Transverse colon (tissue), 4 donors: ENCODE data around the gene POLK.
"Not testable (repeated sequence)": the region's sequence is repeated elsewhere in the genome, so short reads cannot be mapped to it uniquely, and the experiment has no call there.

Experiments
- POLR2A ChIP-seq: fragments of 450-650 bp; IDR thresholded peaks from one replicate; pipeline ENCODE4 v1.6.1; 2016; ENCODE audit warnings: antibody characterized with exemption, mild to moderate bottlenecking, moderate library complexity
- POLR2AphosphoS5 ChIP-seq, 3 donors: sonication (generic); formaldehyde crosslinking; IDR thresholded peaks; one replicate each; pipeline ENCODE4 v1.6.1; 2016; ENCODE audit warnings: antibody characterized with exemption in 3 of 3
- TF ChIP-seq, protein P1 (sequence below), 5 experiments: fragments of 200-600 bp in 3 of 5; fragments of 450-650 bp in 2 of 5; sonication (generic) in 3 of 5; IDR thresholded peaks; 1 replicate in 2 of 5; 2 replicates in 3 of 5; pipeline ENCODE4 v1.5.1; 2016 to 2017; ENCODE audit warnings: antibody characterized with exemption in 5 of 5, inconsistent platforms in 3 of 5, mild to moderate bottlenecking in 2 of 5, moderate library complexity in 1 of 5

- TF ChIP-seq, protein P1, sequence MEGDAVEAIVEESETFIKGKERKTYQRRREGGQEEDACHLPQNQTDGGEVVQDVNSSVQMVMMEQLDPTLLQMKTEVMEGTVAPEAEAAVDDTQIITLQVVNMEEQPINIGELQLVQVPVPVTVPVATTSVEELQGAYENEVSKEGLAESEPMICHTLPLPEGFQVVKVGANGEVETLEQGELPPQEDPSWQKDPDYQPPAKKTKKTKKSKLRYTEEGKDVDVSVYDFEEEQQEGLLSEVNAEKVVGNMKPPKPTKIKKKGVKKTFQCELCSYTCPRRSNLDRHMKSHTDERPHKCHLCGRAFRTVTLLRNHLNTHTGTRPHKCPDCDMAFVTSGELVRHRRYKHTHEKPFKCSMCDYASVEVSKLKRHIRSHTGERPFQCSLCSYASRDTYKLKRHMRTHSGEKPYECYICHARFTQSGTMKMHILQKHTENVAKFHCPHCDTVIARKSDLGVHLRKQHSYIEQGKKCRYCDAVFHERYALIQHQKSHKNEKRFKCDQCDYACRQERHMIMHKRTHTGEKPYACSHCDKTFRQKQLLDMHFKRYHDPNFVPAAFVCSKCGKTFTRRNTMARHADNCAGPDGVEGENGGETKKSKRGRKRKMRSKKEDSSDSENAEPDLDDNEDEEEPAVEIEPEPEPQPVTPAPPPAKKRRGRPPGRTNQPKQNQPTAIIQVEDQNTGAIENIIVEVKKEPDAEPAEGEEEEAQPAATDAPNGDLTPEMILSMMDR (IDR thresholded peaks at IDR 0.05), result not testable (repeated sequence)
- TF ChIP-seq POLR2AphosphoS5 (IDR thresholded peaks at IDR 0.05); POLR2A: not testable (repeated sequence)
Observed at GRCh38 chr5:75578280-75578679, 66.6 kb downstream of the POLK start.
